HEK293 (cell line): Measurements from ENCODE around the gene ARPC4.

Source experiments
- CTCF ChIA-PET: fragments of 350-600 bp; formaldehyde crosslinking; extraction: SDS; loops from one replicate; lab custom pipeline; 2021; ENCODE audit warnings: antibody characterized with exemption; lab: Yijun Ruan, JAX
- POLR2A ChIA-PET: fragments of 300-600 bp; formaldehyde crosslinking; extraction: SDS; loops from one replicate; lab custom pipeline; 2020; ENCODE audit warnings: antibody characterized with exemption, inconsistent platforms; lab: Yijun Ruan, JAX
- H3K27ac ChIP-seq: fragments of 200-500 bp; sonication (Bioruptor generic); 2 replicates; pipeline ENCODE4 v1.5.1; 2014; ENCODE audit warnings: low read depth, low read length, control low read depth, inconsistent platforms; ENCODE audit errors: extremely low read depth
- H3K36me3 ChIP-seq, 2 experiments: fragments of 200-500 bp in 1 of 2; sonication (Bioruptor generic) in 1 of 2; 1 replicate in 1 of 2; 2 replicates in 1 of 2; pipeline ENCODE4 v1.5.1; 2014 to 2017; ENCODE audit warnings: inconsistent platforms in 2 of 2, low read length in 2 of 2; ENCODE audit not compliant: control insufficient read depth in 2 of 2, insufficient read depth in 1 of 2
- H3K4me1 ChIP-seq: fragments of 200-500 bp; sonication (Bioruptor generic); 2 replicates; pipeline ENCODE4 v1.5.1; 2014; ENCODE audit warnings: mild to moderate bottlenecking, low read length, inconsistent platforms; ENCODE audit not compliant: control insufficient read depth, insufficient read depth
- H3K4me3 ChIP-seq: 2 replicates; pipeline ENCODE4 v1.5.1; 2011; ENCODE audit warnings: low read depth, mild to moderate bottlenecking, control low read depth, low read length, moderate library complexity
- H3K9me3 ChIP-seq: fragments of 200-500 bp; sonication (Bioruptor generic); 2 replicates; pipeline ENCODE4 v1.5.1; 2014; ENCODE audit warnings: low read depth, low read length, inconsistent platforms; ENCODE audit not compliant: control insufficient read depth, insufficient read depth
- GLIS1 ChIP-seq: fragments of 450-650 bp; formaldehyde crosslinking; IDR thresholded peaks from 2 replicates; pipeline ENCODE4 v1.5.1; 2016; ENCODE audit warnings: missing biosample characterization, missing genetic modification characterization
- IKZF3 ChIP-seq: fragments of 450-650 bp; IDR thresholded peaks from 2 replicates; pipeline ENCODE4 v1.5.0; 2018; ENCODE audit warnings: missing biosample characterization, mild to moderate bottlenecking, missing genetic modification characterization, moderate library complexity
- PATZ1 ChIP-seq: fragments of 450-650 bp; formaldehyde crosslinking; IDR thresholded peaks from 2 replicates; pipeline ENCODE4 v1.5.1; 2016; ENCODE audit warnings: missing biosample characterization, missing genetic modification characterization
- PRDM1 ChIP-seq: fragments of 450-650 bp; formaldehyde crosslinking; IDR thresholded peaks from 2 replicates; pipeline ENCODE4; 2016; ENCODE audit warnings: missing biosample characterization, missing genetic modification characterization
- REPIN1 ChIP-seq: fragments of 450-650 bp; formaldehyde crosslinking; IDR thresholded peaks from 2 replicates; pipeline ENCODE4 v1.5.1; 2017; ENCODE audit warnings: missing biosample characterization, missing genetic modification characterization, low read depth
- SP7 ChIP-seq: fragments of 450-650 bp; formaldehyde crosslinking; IDR thresholded peaks from 2 replicates; pipeline ENCODE4 v1.5.1; 2016; ENCODE audit warnings: missing biosample characterization, missing genetic modification characterization
- ZBTB10 ChIP-seq: fragments of 450-650 bp; formaldehyde crosslinking; IDR thresholded peaks from 2 replicates; pipeline ENCODE4 v1.5.1; 2016; ENCODE audit warnings: missing biosample characterization, missing genetic modification characterization
- ZFP41 ChIP-seq: fragments of 450-650 bp; formaldehyde crosslinking; IDR thresholded peaks from 2 replicates; pipeline ENCODE4 v1.5.1; 2016; ENCODE audit warnings: missing biosample characterization, missing genetic modification characterization, borderline replicate concordance
- ZNF184 ChIP-seq: fragments of 450-650 bp; IDR thresholded peaks from 2 replicates; pipeline ENCODE4 v1.5.1; 2018; ENCODE audit warnings: missing biosample characterization, mild to moderate bottlenecking, missing genetic modification characterization
- ZNF24 ChIP-seq: fragments of 450-650 bp; formaldehyde crosslinking; IDR thresholded peaks from 2 replicates; pipeline ENCODE4 v1.5.1; 2016; ENCODE audit warnings: missing biosample characterization, missing genetic modification characterization
- ZNF354C ChIP-seq: fragments of 450-650 bp; formaldehyde crosslinking; IDR thresholded peaks from 2 replicates; pipeline ENCODE4 v1.5.1; 2016; ENCODE audit warnings: missing biosample characterization, missing genetic modification characterization, low read depth, borderline replicate concordance
- ZNF37A ChIP-seq: fragments of 450-650 bp; IDR thresholded peaks from 2 replicates; pipeline ENCODE4 v1.5.1; 2018; ENCODE audit warnings: missing biosample characterization, missing genetic modification characterization
- ZNF394 ChIP-seq: fragments of 450-650 bp; formaldehyde crosslinking; IDR thresholded peaks from 2 replicates; pipeline ENCODE4 v1.5.1; 2016; ENCODE audit warnings: missing biosample characterization, missing genetic modification characterization, mild to moderate bottlenecking, moderate library complexity, borderline replicate concordance
- ZNF398 ChIP-seq: fragments of 450-650 bp; formaldehyde crosslinking; IDR thresholded peaks from 2 replicates; pipeline ENCODE4 v1.5.1; 2017; ENCODE audit warnings: missing biosample characterization, missing genetic modification characterization
- ZNF449 ChIP-seq: fragments of 450-650 bp; formaldehyde crosslinking; IDR thresholded peaks from 2 replicates; pipeline ENCODE4 v1.5.1; 2017; ENCODE audit warnings: missing biosample characterization, mild to moderate bottlenecking, missing genetic modification characterization, moderate library complexity
- ZNF513 ChIP-seq: fragments of 450-650 bp; IDR thresholded peaks from 2 replicates; pipeline ENCODE4 v1.5.1; 2018; ENCODE audit warnings: missing biosample characterization, missing genetic modification characterization
- ZNF518A ChIP-seq: fragments of 450-650 bp; formaldehyde crosslinking; conservative IDR thresholded peaks from 2 replicates; pipeline ENCODE4 v1.5.1; 2016; ENCODE audit warnings: low read depth, missing biosample characterization, missing genetic modification characterization
- ZNF621 ChIP-seq: fragments of 450-650 bp; formaldehyde crosslinking; IDR thresholded peaks from 2 replicates; pipeline ENCODE4 v1.5.1; 2017; ENCODE audit warnings: missing biosample characterization, missing genetic modification characterization
- ZNF792 ChIP-seq: fragments of 450-650 bp; formaldehyde crosslinking; IDR thresholded peaks from 2 replicates; pipeline ENCODE4 v1.5.1; 2016; ENCODE audit warnings: missing biosample characterization, missing genetic modification characterization
- ZNF843 ChIP-seq: fragments of 450-650 bp; formaldehyde crosslinking; IDR thresholded peaks from 2 replicates; pipeline ENCODE4 v1.5.1; 2016; ENCODE audit warnings: missing biosample characterization, missing genetic modification characterization

Gene ARPC4

GRCh38 chr3:9779075-9779593, 13.7 kb upstream of the ARPC4 start:
- H3K4me3 ChIP-seq = no peak overlapping the region
- POLR2A ChIA-PET = no interaction called here
- TF ChIP-seq ZBTB10 (tag by site-specific recombination) (no peak), PATZ1 (no peak), ZNF354C (tag by site-specific recombination) (no peak), ZNF394 (tag by site-specific recombination) (no peak), ZNF792 (tag by site-specific recombination) (no peak), SP7 (no peak), ZNF184 (tag by site-specific recombination) (no peak), ZNF843 (no peak), ZNF37A (tag by site-specific recombination) (no peak), PRDM1 (tag by site-specific recombination) (no peak), ZNF24 (tag by site-specific recombination) (no peak), ZNF513 (no peak), ZNF621 (no peak), ZNF398 (tag by site-specific recombination) (no peak), ZFP41 (no peak), REPIN1 (no peak), IKZF3 (tag by site-specific recombination) (no peak)
- TF ChIP-seq, all 188 proteins: peak for 0
- CTCF ChIA-PET = no interaction called here
- Histone ChIP-seq H3K4me1 (no peaks in the 10 kb centered on the region), H3K27ac (no peak overlapping the region), H3K36me3 (peaks cover 10 to 49% of the 10 kb centered on the region in 2 experiments; a peak in 2 of 3 replicates), H3K9me3 (no peaks in the 10 kb centered on the region)

- Histone ChIP-seq H3K9me3 (no peaks in the 10 kb centered on the region), H3K4me3 (no peak overlapping the region), H3K36me3 (peaks cover 13 to 52% of the 10 kb centered on the region in 2 experiments; a peak in 2 of 3 replicates), H3K4me1 (no peaks in the 10 kb centered on the region), H3K27ac (no peak overlapping the region)
- CTCF ChIA-PET = no interaction called here
- no peak for TF ChIP-seq ZNF449
- no peak for TF ChIP-seq ZNF518A (tag by site-specific recombination)
- peak; percentile 72 for TF ChIP-seq GLIS1 (tag by site-specific recombination)
- POLR2A ChIA-PET = interaction anchor here (2.0 kb wide), 1 partner anchor 13 kb away, joined by 6 read pairs; the partner anchor contains the start of gene ARPC4
These were observed 13.0 kb upstream of the ARPC4 start for GRCh38 chr3:9779721-9780457.
